ENCODE data around the gene CRY1.

DNA sequence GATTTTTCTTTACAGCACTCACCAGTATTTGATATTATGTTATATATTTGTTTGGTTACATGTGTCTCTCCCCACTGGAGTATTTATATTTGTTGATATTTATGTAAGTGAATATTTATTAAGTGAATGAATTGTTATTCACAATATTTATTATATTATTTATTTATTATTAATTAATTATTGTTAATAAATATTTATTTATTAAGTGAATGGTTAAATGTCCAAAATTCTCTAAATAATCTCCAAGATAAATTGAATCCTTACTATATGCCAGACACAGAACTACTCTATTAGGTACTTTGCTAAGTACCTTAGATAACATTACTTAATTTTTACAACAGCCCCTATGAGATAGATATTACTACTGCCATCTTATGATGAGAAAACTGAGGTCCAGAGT, 10.2 kb upstream of the CRY1 start:
- no peak for TF ChIP-seq POLR2A (IDR thresholded peaks at IDR 0.05)
- TF ChIP-seq, protein P1, sequence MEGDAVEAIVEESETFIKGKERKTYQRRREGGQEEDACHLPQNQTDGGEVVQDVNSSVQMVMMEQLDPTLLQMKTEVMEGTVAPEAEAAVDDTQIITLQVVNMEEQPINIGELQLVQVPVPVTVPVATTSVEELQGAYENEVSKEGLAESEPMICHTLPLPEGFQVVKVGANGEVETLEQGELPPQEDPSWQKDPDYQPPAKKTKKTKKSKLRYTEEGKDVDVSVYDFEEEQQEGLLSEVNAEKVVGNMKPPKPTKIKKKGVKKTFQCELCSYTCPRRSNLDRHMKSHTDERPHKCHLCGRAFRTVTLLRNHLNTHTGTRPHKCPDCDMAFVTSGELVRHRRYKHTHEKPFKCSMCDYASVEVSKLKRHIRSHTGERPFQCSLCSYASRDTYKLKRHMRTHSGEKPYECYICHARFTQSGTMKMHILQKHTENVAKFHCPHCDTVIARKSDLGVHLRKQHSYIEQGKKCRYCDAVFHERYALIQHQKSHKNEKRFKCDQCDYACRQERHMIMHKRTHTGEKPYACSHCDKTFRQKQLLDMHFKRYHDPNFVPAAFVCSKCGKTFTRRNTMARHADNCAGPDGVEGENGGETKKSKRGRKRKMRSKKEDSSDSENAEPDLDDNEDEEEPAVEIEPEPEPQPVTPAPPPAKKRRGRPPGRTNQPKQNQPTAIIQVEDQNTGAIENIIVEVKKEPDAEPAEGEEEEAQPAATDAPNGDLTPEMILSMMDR (IDR thresholded peaks at IDR 0.05) = no peak
- no peak for TF ChIP-seq POLR2AphosphoS5 (IDR thresholded peaks at IDR 0.05)
- TF ChIP-seq EP300 (IDR thresholded peaks at IDR 0.05) = no peak

All from stomach (tissue), 4 donors.